GM19395 (cell line): Measurements from ENCODE around the gene STBD1.
"Not testable (repeated sequence)": the region's sequence is repeated elsewhere in the genome, so short reads cannot be mapped to it uniquely, and the experiment has no call there.

ENCODE experiments used
- ATAC-seq: cut with Tn5 transposase; IDR thresholded peaks from one replicate; pipeline ENCODE4 v1.9.1; 2021; ENCODE audit warnings: mild to moderate bottlenecking, moderate library complexity; ENCODE audit not compliant: unreplicated experiment

STBD1 gene

DNA sequence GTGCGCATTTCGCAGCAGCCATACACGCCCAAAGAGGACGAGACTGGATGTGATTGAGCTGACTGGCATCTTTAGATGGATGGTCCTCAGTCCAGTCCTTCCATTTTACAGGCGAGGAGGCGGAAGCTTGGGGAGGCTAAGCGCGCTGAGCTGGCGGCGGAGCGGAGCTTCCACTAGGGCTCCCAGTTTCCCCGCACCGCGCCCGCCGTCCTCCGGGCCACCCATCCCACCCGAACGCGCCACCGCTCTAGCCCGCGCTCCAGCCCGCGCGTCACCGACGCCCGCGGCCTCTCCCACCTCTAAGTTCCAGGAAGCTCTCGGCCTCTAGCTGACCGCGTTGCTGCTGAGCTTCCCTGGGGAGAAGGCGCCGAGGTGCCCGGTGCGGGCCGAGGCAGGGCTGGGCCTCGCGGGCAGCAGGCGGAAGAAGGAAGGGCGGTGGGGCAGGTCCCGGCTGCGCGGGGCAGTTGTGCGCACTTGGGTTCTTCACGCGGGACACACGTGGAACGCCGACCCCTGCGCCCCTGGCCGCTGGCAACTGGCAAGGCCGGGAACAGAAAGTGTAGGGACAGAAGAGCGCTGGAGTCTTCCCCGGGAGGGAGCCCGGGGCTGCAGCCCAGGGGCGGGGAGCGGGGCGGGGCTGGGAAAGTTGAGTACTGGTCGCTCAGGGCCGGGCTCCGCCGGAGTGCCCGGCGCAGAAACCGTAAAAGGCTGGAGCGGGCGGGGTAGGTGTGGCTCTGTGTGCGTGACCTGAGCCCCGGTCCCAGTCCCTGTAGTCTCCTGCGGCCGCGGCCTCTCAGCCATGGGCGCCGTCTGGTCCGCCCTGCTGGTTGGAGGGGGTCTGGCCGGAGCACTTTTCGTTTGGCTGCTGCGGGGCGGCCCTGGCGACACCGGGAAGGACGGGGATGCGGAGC lies at the start of gene STBD1:
Gene STBD1 (plus strand): TSS at position 763 of the 911 bp plus-strand sequence. CDS start 37 bp downstream, at position 800.
- no peak for ATAC-seq

- ATAC-seq, result no peak
Measured at GRCh38 chr4:76256968-76257367, 49.6 kb upstream of the STBD1 start.

- no peak for ATAC-seq
Measured at GRCh38 chr4:76257824-76258223, 48.7 kb upstream of the STBD1 start.

DNA sequence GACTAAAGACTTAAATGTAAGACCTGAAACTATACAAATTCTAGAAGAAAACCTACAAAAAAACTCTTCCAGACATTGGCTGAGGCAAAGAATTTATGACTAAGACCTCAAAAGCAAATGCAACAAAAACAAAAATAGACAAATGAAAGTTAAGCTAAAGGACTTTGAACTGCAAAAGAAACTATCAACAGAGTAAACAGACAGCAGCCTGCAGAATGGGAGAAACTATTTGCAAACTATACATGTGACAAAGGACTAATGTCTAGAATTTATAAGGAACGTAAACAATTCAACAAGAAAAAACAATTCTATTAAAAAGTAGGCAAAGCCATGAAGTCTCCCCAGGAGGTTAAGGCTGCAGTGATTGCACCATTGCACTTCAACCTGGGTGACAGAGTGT lies 46.0 kb upstream of the STBD1 start:
- ATAC-seq, result no peak

- no peak for ATAC-seq
Measured at GRCh38 chr4:76265631-76266218, 40.8 kb upstream of the STBD1 start.

DNA sequence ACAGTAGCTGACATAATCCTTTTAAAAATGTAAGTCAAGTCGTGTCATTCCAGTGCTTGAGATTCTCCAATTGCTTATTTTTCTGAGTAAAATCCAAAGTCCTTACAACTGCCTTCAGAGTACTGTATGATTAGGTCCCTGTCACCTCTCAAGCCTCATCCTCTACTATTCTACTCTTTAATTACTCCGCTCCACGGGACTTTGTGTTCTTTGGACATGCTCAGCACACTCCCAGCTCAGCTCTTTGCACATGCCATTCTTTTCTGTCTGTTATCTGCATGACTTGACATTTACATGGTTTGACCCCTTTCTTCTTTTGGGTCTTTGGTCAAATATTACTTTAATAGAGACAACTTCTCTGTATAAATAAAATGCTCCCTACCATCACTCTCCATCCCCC lies 39.9 kb upstream of the STBD1 start:
- no peak for ATAC-seq

DNA sequence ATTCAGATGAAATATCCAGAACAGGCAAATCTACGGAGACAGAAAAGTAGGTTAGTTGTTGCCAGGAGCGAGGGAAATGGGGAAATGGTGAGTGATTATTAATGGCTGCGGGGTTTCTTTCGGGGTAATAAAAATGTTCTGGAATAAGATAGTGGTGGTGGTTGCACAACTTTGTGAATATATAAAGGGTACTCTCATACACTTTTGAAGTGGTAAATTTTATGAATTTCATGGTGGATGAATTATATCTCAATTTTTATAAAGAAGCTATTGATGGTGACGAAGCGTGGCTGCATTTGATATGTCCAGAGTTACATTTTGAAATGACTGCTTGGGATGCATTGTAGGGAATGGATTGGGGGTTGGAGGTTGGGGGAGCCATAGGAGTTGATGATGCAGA lies 38.7 kb upstream of the STBD1 start:
- ATAC-seq, result no peak

DNA sequence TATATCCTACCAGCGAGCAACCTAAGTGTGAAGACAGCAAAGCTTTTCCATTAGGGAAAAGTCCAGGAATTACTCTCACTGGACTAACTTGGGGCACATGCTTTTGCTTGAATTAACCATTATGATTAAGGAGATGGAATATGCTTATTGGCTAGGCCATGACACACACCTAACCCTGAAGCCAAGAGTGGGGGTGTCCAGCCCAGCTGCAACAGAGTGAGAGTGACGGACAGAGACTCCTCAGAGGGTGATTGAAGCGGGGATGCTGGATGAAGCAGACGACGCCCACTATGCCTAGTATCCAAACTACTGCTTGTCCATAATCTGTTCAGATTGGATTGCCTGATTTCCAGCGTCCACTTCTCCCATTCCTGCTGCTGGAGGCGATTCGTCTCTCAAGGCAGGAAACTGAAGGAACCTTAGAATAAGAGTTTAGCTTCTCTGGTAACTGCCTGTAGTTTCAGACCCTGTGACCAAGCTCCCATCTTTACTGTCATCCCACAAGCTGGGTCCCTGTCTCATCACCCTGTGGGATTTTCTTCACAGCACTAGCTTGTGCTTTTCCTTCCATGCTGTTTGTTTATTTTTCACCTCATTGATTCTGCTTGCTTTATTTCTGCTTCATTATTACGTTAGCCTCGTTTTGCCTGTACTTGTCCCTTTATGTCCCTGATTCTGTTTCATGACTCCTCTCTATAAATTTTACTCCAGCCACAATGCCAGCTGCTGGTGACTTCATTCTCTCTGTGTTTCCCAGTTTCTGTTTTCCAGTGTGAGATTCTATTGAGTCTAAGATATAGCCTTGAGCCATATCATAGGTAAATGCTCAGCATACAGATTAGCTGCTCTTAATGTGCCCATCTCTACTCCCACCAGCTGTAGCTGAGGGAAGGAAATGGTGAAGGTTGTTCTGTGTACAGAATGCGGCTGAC lies 36.0 kb upstream of the STBD1 start:
- no peak for ATAC-seq

GRCh38 chr4:76271248-76271647 lies 35.3 kb upstream of the STBD1 start:
- ATAC-seq, result no peak

- no peak for ATAC-seq
Measured at GRCh38 chr4:76272073-76272472, 34.5 kb upstream of the STBD1 start.

DNA sequence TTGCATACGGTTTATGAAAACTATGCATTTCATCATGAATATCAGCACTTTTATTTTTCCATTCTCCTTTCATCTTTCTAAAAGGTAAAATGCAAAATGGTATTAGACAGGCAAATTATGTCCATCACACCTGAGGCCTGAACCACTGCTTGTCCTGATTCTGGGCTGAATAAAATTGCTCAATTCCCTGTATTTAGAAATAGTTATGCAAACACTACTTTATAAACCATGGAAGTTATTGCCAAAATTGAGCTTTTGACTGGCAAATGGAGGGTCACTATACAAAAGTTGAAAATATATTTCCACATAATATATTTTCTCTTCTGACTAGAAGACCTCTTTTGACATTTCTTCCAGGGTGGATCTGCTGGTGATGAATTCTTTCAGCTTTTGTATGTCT lies 34.0 kb upstream of the STBD1 start:
- no peak for ATAC-seq

GRCh38 chr4:76272999-76273398 lies 33.5 kb upstream of the STBD1 start:
- ATAC-seq, result no peak

- ATAC-seq, result no peak
Measured at GRCh38 chr4:76275486-76276124, 30.9 kb upstream of the STBD1 start.

GRCh38 chr4:76276813-76277212 lies 29.7 kb upstream of the STBD1 start:
- ATAC-seq, result no peak

DNA sequence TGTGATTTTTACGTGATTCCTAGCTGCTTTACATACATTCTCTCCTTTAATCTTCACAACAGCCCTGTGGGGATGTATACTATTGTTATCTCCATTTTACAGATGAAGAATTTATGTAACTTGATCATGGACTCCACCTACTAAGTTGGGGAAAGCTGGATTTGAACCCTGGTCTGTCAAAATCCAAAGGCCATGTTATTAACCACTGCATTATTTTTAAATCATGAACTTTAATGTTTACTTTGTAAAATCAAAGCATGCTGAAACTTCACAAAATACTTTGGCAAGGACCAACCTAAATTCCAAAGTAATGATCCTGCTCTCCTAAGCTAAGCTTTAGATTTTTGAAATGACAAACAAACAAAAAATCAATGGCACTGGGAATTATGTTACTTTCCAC lies 28.9 kb upstream of the STBD1 start:
- ATAC-seq, result no peak

DNA sequence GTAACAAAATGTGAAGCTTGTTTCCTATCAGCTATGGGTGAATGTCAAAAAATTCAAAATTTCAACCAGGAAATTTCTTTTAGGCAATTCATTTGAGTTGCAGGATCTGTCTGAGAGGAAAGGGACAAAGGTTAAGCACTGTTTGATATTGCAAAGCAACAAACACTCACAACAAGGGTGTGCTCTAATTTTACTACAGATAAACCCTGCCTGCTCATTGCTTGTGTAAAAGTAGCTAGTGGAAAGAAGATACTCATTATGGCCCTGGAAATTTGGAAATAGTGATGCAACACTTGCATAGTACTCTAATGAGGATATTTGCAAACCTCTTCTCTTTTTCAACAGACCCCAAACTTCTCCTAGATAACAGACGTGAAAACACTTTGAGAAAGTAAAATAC lies 27.9 kb upstream of the STBD1 start:
- ATAC-seq, result no peak

DNA sequence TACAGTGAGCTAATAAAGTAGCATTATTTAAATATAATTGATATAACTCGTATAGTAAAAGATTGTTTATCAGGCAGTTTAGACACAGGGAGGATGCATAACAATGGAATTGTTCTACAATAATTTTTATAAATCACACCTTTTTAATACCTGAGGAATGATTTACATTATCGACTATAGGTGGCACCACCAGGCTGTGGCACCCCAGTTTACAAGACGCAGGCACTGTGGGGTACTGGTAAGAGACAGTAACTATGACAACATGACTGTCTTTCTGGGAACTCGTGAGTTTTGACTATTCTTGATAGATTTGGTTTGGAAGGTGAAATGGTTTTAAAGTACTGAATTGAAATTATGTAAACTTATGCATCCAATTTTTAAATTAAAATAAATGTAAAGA lies 27.1 kb upstream of the STBD1 start:
- ATAC-seq, result no peak

DNA sequence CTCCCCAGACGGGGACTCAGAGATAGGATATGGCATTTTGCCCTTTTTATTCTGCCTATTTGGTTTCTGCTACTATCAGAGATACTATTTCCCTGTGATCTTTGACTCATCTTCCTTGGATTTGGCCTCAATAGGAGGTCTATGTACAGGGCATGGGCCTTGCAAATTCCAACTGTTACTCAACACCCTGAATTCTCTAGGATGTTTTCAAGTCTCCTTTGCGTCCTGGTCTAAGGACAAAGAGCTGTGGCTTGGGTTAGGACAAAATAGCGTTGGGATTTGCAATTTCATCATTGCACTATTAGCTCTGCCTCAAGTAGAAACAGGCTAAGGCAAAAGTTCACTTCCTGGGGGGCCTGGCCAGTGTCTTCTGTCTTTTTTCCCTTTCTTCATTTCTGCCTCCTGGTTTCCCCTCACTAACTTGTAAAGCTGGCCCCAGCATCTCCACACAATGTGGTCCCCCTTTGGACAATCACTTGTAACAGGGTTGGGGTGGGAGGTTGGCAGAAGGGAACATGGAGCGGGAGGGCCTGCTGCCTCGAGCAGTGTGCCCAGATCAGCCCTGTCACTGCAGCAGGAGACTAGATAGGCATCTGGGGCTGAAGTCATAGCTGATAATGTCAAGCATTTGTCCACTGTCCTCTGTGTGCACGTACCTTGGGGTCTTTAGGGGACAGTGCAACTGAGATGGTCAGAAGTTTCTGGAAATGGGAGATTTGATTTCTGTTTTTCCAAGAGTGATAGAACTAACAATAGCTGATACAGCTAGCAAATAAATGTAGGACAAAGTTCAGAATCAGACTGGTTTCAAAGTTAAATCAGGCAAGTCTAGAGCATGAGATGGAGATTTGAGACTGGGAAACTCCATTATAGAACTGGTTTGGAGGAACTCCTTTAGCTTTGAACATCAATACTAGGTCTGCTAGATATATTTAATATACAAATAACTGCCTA lies 25.8 kb upstream of the STBD1 start:
- ATAC-seq, result no peak

DNA sequence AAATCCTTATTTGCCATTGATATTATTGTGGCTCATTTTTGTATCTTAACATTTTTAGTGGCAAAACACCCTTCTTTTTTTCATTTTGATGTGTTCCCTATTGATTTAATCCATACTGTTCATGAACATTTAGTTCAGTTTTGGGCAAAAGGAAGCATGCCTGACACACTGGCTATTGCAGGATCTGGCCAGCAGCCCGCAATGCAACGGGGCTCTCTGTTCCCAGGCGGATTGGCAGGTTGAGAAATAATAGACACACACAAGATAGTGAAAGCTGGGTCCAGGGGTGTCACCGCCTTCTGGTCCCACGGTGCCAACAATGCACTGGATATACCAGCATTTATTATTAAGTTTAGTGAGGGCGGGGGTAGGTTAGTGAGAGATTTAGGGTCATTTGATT lies 24.9 kb upstream of the STBD1 start:
- not testable (repeated sequence) for ATAC-seq
